ENCODE measurements around the gene AKAP17A.
"Not testable (repeated sequence)": the region's sequence is repeated elsewhere in the genome, so short reads cannot be mapped to it uniquely, and the experiment has no call there.

Gene AKAP17A

GRCh38 chrX:1591102-1591862, at the start of gene AKAP17A:
AKAP17A (plus strand) TSS chrX:1591604; CDS start chrX:1593463, 1,859 bp downstream.
- peak; percentile 98 for DNase-seq

GRCh38 chrX:1542994-1543725, 48.2 kb upstream of the AKAP17A start:
- DNase-seq = no peak

- DNase-seq = no peak
Measured at GRCh38 chrX:1545776-1546408, 45.5 kb upstream of the AKAP17A start.

- no peak for DNase-seq
Measured at GRCh38 chrX:1546691-1547251, 44.6 kb upstream of the AKAP17A start.

GRCh38 chrX:1551959-1552546, 39.4 kb upstream of the AKAP17A start:
- no peak for DNase-seq

GRCh38 chrX:1554469-1555210, 36.8 kb upstream of the AKAP17A start:
- peak; percentile 81 for DNase-seq

- no peak for DNase-seq
Measured at GRCh38 chrX:1555370-1555769, 36.0 kb upstream of the AKAP17A start.

- not testable (repeated sequence) for DNase-seq
Measured at GRCh38 chrX:1557442-1557841, 34.0 kb upstream of the AKAP17A start.

- DNase-seq = no peak
Measured at GRCh38 chrX:1558761-1559468, 32.5 kb upstream of the AKAP17A start.

- no peak for DNase-seq
Measured at GRCh38 chrX:1561164-1561563, 30.2 kb upstream of the AKAP17A start.

GRCh38 chrX:1564077-1564476, 27.3 kb upstream of the AKAP17A start:
- not testable (repeated sequence) for DNase-seq

- no peak for DNase-seq
Measured at GRCh38 chrX:1564750-1565683, 26.4 kb upstream of the AKAP17A start.

- not testable (repeated sequence) for DNase-seq
Measured at GRCh38 chrX:1574181-1574580, 17.2 kb upstream of the AKAP17A start.

GRCh38 chrX:1576201-1576992, 15.0 kb upstream of the AKAP17A start:
- DNase-seq = peak; percentile 49

- no peak for DNase-seq
Measured at GRCh38 chrX:1577845-1578244, 13.6 kb upstream of the AKAP17A start.

GRCh38 chrX:1578511-1579173, 12.8 kb upstream of the AKAP17A start:
- no peak for DNase-seq

- DNase-seq = peak; percentile 80
Measured at GRCh38 chrX:1581132-1581531, 10.3 kb upstream of the AKAP17A start.

- peak; percentile 68 for DNase-seq
Measured at GRCh38 chrX:1582686-1583437, 8.5 kb upstream of the AKAP17A start.
